Measurements from ENCODE around the gene VNN1. TPM values are rescaled to one million over a fixed set of nuclear protein-coding genes. Genes with fewer than 3 reads are reported as not detected.
"Not testable (repeated sequence)": the region's sequence is repeated elsewhere in the genome, so short reads cannot be mapped to it uniquely, and the experiment has no call there.

Gene VNN1
- total RNA-seq, 2 experiments from 2014 or later: not detected

- intact Hi-C loops (cut with micrococcal nuclease): no loop called here
- no peak overlapping the region for H3K4me3 Mint-ChIP-seq
- TF ChIP-seq CTCF (IDR thresholded peaks at IDR 0.05): no peak
- H3K9me3 Mint-ChIP-seq: no peaks in the 10 kb centered on the region
- H3K27ac Mint-ChIP-seq: no peak overlapping the region
- ATAC-seq (no peak), DNase-seq (no peak)
- no peaks in the 10 kb centered on the region for H3K36me3 Mint-ChIP-seq (ENCODE audit: low read depth)
- H3K4me1 Mint-ChIP-seq (ENCODE audit: low read depth): no peaks in the 10 kb centered on the region
- H3K27me3 Mint-ChIP-seq: peaks cover 18% of the 10 kb centered on the region
- POLR2A ChIA-PET: no interaction called here
- CTCF ChIA-PET: interaction anchor here (0.7 kb wide), 1 partner anchor 1309 kb away, joined by 3 read pairs; no protein-coding TSS in a partner anchor
Observed at GRCh38 chr6:132683543-132683942, 30.3 kb downstream of the VNN1 start.

GRCh38 chr6:132679094-132679493 lies 34.8 kb downstream of the VNN1 start:
- H3K9me3 Mint-ChIP-seq; H3K4me3 Mint-ChIP-seq; H3K27me3 Mint-ChIP-seq; POLR2A ChIA-PET; ATAC-seq; H3K27ac Mint-ChIP-seq; H3K36me3 Mint-ChIP-seq (ENCODE audit: low read depth); DNase-seq; intact Hi-C loops (cut with micrococcal nuclease); H3K4me1 Mint-ChIP-seq (ENCODE audit: low read depth): not testable (repeated sequence)
- CTCF ChIA-PET: interaction anchor here (1.4 kb wide), 1 partner anchor 89 kb away, joined by 3 read pairs; no protein-coding TSS in a partner anchor

- CTCF ChIA-PET: interaction anchor here (1.1 kb wide), 1 partner anchor 23 kb away, joined by 3 read pairs; no protein-coding TSS in a partner anchor
- intact Hi-C loops (cut with micrococcal nuclease): no loop called here
- H3K4me1 Mint-ChIP-seq (ENCODE audit: low read depth): peaks cover 4% of the 10 kb centered on the region
- ATAC-seq (no peak), DNase-seq (no peak)
- no peak overlapping the region for H3K27ac Mint-ChIP-seq
- no peaks in the 10 kb centered on the region for H3K9me3 Mint-ChIP-seq
- peaks cover 9% of the 10 kb centered on the region for H3K27me3 Mint-ChIP-seq
- no peak for TF ChIP-seq CTCF (IDR thresholded peaks at IDR 0.05)
- H3K36me3 Mint-ChIP-seq (ENCODE audit: low read depth): no peaks in the 10 kb centered on the region
- POLR2A ChIA-PET: no interaction called here
- no peak overlapping the region for H3K4me3 Mint-ChIP-seq
Observed at GRCh38 chr6:132675749-132676148, 38.1 kb downstream of the VNN1 start.

- H3K27me3 Mint-ChIP-seq: peaks cover 9% of the 10 kb centered on the region
- POLR2A ChIA-PET: no interaction called here
- H3K4me1 Mint-ChIP-seq (ENCODE audit: low read depth): peaks cover 4% of the 10 kb centered on the region
- H3K27ac Mint-ChIP-seq: no peak overlapping the region
- intact Hi-C loops (cut with micrococcal nuclease): no loop called here
- ATAC-seq (no peak), DNase-seq (no peak)
- H3K9me3 Mint-ChIP-seq: no peaks in the 10 kb centered on the region
- H3K4me3 Mint-ChIP-seq: no peak overlapping the region
- TF ChIP-seq CTCF (IDR thresholded peaks at IDR 0.05): no peak
- no peaks in the 10 kb centered on the region for H3K36me3 Mint-ChIP-seq (ENCODE audit: low read depth)
- CTCF ChIA-PET: no interaction called here
Observed at GRCh38 chr6:132675002-132675401, 38.9 kb downstream of the VNN1 start.

GRCh38 chr6:132673376-132674094 lies 40.3 kb downstream of the VNN1 start:
- POLR2A ChIA-PET: no interaction called here

More at GRCh38 chr6:132673376-132674094, 40.3 kb downstream of the VNN1 start:
- H3K4me3 Mint-ChIP-seq: no peak overlapping the region
- no peaks in the 10 kb centered on the region for H3K9me3 Mint-ChIP-seq
- no peak for DNase-seq
- TF ChIP-seq CTCF (IDR thresholded peaks at IDR 0.05): no peak
- H3K27ac Mint-ChIP-seq: no peak overlapping the region
- intact Hi-C loops (cut with micrococcal nuclease): no loop called here
- peaks cover 11% of the 10 kb centered on the region for H3K27me3 Mint-ChIP-seq
- peaks cover 7% of the 10 kb centered on the region for H3K4me1 Mint-ChIP-seq (ENCODE audit: low read depth)
- CTCF ChIA-PET: no interaction called here
- no peak for ATAC-seq
- no peaks in the 10 kb centered on the region for H3K36me3 Mint-ChIP-seq (ENCODE audit: low read depth)
